ENCODE measurements around the gene HEPHL1. TPM values are rescaled to one million over a fixed set of nuclear protein-coding genes. Genes with fewer than 3 reads are reported as not detected.
"Not testable (repeated sequence)": the region's sequence is repeated elsewhere in the genome, so short reads cannot be mapped to it uniquely, and the experiment has no call there.

HEPHL1 gene
- total and polyA plus RNA-seq, 2 experiments from 2014 or later = 0.07 to 0.21 TPM

- not testable (repeated sequence) for DNase-seq (ENCODE audit: low spot score); H3K79me2 ChIP-seq (replicated peaks; ENCODE audit: insufficient read depth); H4K20me1 ChIP-seq (replicated peaks; ENCODE audit: insufficient read depth); H3K36me3 ChIP-seq (ENCODE audit: insufficient read depth); H3K27me3 Mint-ChIP-seq (ENCODE audit: insufficient read depth, low read depth, poor library complexity); H3K27me3 ChIP-seq (ENCODE audit: insufficient read depth)
- peak; percentile 93 for TF ChIP-seq ZNF462 (CRISPR knock-in tag; IDR thresholded peaks at IDR 0.05)
- TF ChIP-seq NANOG (IDR thresholded peaks at IDR 0.05; ENCODE audit: borderline replicate concordance) = peak; percentile 91
- Mint-ChIP-seq H3K4me3 (peak overlapping the region; percentile 26; the same call in 1 of the 3 replicates), H3K36me3 (ENCODE audit: low read depth) (peaks cover 41% of the 10 kb centered on the region), H3K27ac (peak overlapping the region; percentile 67; the same call in 1 of the 2 replicates), H3K4me1 (peaks cover 30% of the 10 kb centered on the region), H3K9me3 (peaks cover 22% of the 10 kb centered on the region)
- Histone ChIP-seq H3K4me2 (peak overlapping the region; percentile 54), H3K9me2 (ENCODE audit: insufficient read depth) (peaks cover 15% of the 10 kb centered on the region), H2AFZ (peak overlapping the region; percentile 40; the same call in 1 of the 2 replicates), H3F3A (replicated peaks; ENCODE audit: low read depth) (peaks cover 12% of the 10 kb centered on the region; the same call in 1 of the 2 replicates), H3K27ac (ENCODE audit: low read depth) (peak overlapping the region; percentile 86), H3K4me3 (peak overlapping the region; percentile 26), H3K4me1 (ENCODE audit: insufficient read depth) (peaks cover 22% of the 10 kb centered on the region)
- peak; percentile 90 for ATAC-seq
These were observed 98.5 kb downstream of the HEPHL1 start for GRCh38 chr11:94119676-94120075.

- H4K20me1 ChIP-seq (replicated peaks; ENCODE audit: insufficient read depth); H2AFZ ChIP-seq; H3K27me3 Mint-ChIP-seq (ENCODE audit: insufficient read depth, low read depth, poor library complexity); H3K4me3 Mint-ChIP-seq; DNase-seq (ENCODE audit: low spot score); H3K79me2 ChIP-seq (replicated peaks; ENCODE audit: insufficient read depth); H3K27me3 ChIP-seq (ENCODE audit: insufficient read depth); H3K9me2 ChIP-seq (ENCODE audit: insufficient read depth); ATAC-seq; H3K36me3 ChIP-seq (ENCODE audit: insufficient read depth): not testable (repeated sequence)
- peak; percentile 70 for TF ChIP-seq ZNF462 (CRISPR knock-in tag; IDR thresholded peaks at IDR 0.05)
- peaks cover 28% of the 10 kb centered on the region for H3K4me1 Mint-ChIP-seq
- H3K9me3 Mint-ChIP-seq = peaks cover 28% of the 10 kb centered on the region
- Histone ChIP-seq H3F3A (replicated peaks; ENCODE audit: low read depth) (peaks cover 12% of the 10 kb centered on the region; the same call in 1 of the 2 replicates), H3K4me3 (peak overlapping the region; percentile 26), H3K4me1 (ENCODE audit: insufficient read depth) (peaks cover 22% of the 10 kb centered on the region), H3K27ac (ENCODE audit: low read depth) (peak overlapping the region; percentile 86), H3K4me2 (peak overlapping the region; percentile 54)
- peaks cover 44% of the 10 kb centered on the region; the same call in 2 of the 3 replicates for H3K36me3 Mint-ChIP-seq (ENCODE audit: low read depth)
- H3K27ac Mint-ChIP-seq = peak overlapping the region; percentile 73; the same call in 1 of the 2 replicates
These were observed 99.4 kb downstream of the HEPHL1 start for GRCh38 chr11:94120516-94120915.
